AG09309 (cell line): ENCODE data around the gene GVQW3.
A peak's percentile ranks its signal among the peaks of the same experiment; 100 is the strongest.

Source experiments
- DNase-seq: peaks from one replicate; pipeline ENCODE4 v3.0.0-alpha.2; 2010; ENCODE audit warnings: low read depth
- H3K4me3 ChIP-seq: 2 replicates; pipeline ENCODE4 v1.5.1; 2011; ENCODE audit warnings: mild to moderate bottlenecking, low read depth, low read length, moderate library complexity; ENCODE audit not compliant: control insufficient read depth
- CTCF ChIP-seq: IDR thresholded peaks from 2 replicates; pipeline ENCODE4 v1.5.1; 2011; ENCODE audit warnings: mild to moderate bottlenecking, low read depth, low read length, inconsistent platforms; ENCODE audit not compliant: insufficient read depth, control insufficient read depth; ENCODE audit errors: missing control alignments

Gene GVQW3

GRCh38 chr11:76415073-76415472, 34.0 kb downstream of the GVQW3 start:
- no peak for TF ChIP-seq CTCF
- no peak overlapping the region for H3K4me3 ChIP-seq
- DNase-seq = no peak

- no peak for DNase-seq
- TF ChIP-seq CTCF = peak; percentile 21
- no peak overlapping the region for H3K4me3 ChIP-seq
Measured at GRCh38 chr11:76419896-76420295, 38.8 kb downstream of the GVQW3 start.

- DNase-seq = no peak
- no peak for TF ChIP-seq CTCF
Measured at GRCh38 chr11:76424379-76424778, 43.3 kb downstream of the GVQW3 start.

GRCh38 chr11:76424891-76425290, 43.8 kb downstream of the GVQW3 start:
- DNase-seq = no peak
- H3K4me3 ChIP-seq = no peak overlapping the region
- TF ChIP-seq CTCF = no peak

More at GRCh38 chr11:76424379-76424778, 43.3 kb downstream of the GVQW3 start:
- H3K4me3 ChIP-seq = no peak overlapping the region

GRCh38 chr11:76426660-76427059, 45.5 kb downstream of the GVQW3 start:
- no peak for DNase-seq
- no peak overlapping the region for H3K4me3 ChIP-seq
- TF ChIP-seq CTCF = no peak

GRCh38 chr11:76436020-76436419, 54.9 kb downstream of the GVQW3 start:
- DNase-seq = no peak
- no peak for TF ChIP-seq CTCF

More at GRCh38 chr11:76436020-76436419, 54.9 kb downstream of the GVQW3 start:
- no peak overlapping the region for H3K4me3 ChIP-seq
